Measurements from ENCODE around the gene NLRC5. TPM values are rescaled to one million over a fixed set of nuclear protein-coding genes. Genes with fewer than 3 reads are reported as not detected.

NLRC5 gene
- total RNA-seq, 1 experiment from 2014 or later: 2.4 TPM

DNA sequence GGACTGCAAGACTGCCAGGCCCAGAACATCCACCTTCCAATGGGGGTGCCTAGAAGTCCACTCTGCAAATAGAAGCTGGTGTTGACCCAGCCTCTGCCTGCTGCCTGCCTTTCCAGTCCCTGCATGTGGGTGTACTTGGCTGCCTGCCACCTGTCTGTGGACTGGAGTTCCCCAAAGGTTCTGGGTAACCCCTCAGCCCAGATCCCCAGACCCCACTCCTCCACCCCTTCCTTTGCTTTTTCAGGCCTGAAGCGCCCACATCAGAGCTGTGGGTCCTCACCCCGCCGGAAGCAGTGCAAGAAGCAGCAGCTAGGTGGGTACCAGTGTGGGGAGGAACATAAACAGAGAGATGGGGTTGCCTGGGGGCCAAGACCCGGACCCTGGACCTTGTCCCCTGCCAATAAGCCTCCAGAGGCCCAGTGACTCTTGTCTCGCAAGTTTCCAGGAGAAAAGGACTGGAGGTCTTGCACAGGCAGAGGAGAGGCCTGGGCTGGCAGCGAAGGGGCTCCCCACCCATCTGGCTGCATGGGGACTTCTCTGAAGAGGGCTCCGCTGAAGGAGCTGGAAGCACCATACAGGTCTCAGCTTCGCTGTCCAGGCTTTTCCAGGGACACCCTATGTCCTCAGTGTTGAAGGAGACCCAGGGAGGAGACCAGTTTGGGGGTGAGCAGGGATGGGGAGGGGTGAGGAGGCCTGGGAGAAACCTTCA is 34.3 kb downstream of the NLRC5 start:
- Histone ChIP-seq H2BK12ac (ENCODE audit: insufficient read length, low read depth, low read length) (no peak overlapping the region), H3K4me1 (ENCODE audit: insufficient read depth, low read length) (no peaks in the 10 kb centered on the region), H3K23ac (ENCODE audit: insufficient read length, low read depth, low read length) (no peak overlapping the region), H2AK5ac (ENCODE audit: insufficient read length, low read length) (no peak overlapping the region), H3T11ph (ENCODE audit: low read length) (no peak overlapping the region), H3K14ac (ENCODE audit: insufficient read depth, low read length) (no peak overlapping the region; the same call in 1 of the 2 replicates), H4K8ac (replicated peaks; ENCODE audit: insufficient read length, low read depth, low read length) (no peak overlapping the region), H4K20me1 (ENCODE audit: control insufficient read depth, insufficient read depth, insufficient read length) (no peaks in the 10 kb centered on the region), H3K56ac (ENCODE audit: insufficient read length, low read depth, low read length) (no peak overlapping the region), H2AFZ (ENCODE audit: low read length) (no peak overlapping the region), H4K91ac (ENCODE audit: insufficient read length, low read depth, low read length) (no peak overlapping the region), H4K5ac (ENCODE audit: insufficient read length, low read depth, low read length) (no peak overlapping the region), H3K4me2 (ENCODE audit: insufficient read depth, insufficient read length, low read length) (no peak overlapping the region), H2BK120ac (ENCODE audit: low read depth, low read length, poor library complexity, severe bottlenecking) (no peak overlapping the region), H2BK5ac (ENCODE audit: insufficient read length, low read length) (no peak overlapping the region), H2BK20ac (ENCODE audit: low read depth, low read length, poor library complexity, severe bottlenecking) (no peak overlapping the region), H2BK15ac (ENCODE audit: low read depth, low read length) (no peak overlapping the region), H3K27me3 (ENCODE audit: insufficient read depth, low read length) (no peaks in the 10 kb centered on the region), H3K79me2 (ENCODE audit: insufficient read depth, low read length) (no peaks in the 10 kb centered on the region), H3K9ac (ENCODE audit: extremely low read depth, insufficient read length, low read length) (no peak overlapping the region), H3K9me3 (ENCODE audit: control insufficient read depth, low read depth, low read length) (no peaks in the 10 kb centered on the region), H3K79me1 (ENCODE audit: insufficient read depth, low read depth, low read length, poor library complexity, severe bottlenecking) (no peaks in the 10 kb centered on the region), H3K27ac (ENCODE audit: insufficient read length, low read depth, low read length) (no peak overlapping the region), H3K4ac (ENCODE audit: low read depth, low read length) (no peak overlapping the region), H3K18ac (ENCODE audit: insufficient read length, low read depth, low read length) (no peak overlapping the region), H3K23me2 (ENCODE audit: insufficient read length, low read depth, low read length, poor library complexity, severe bottlenecking) (no peaks in the 10 kb centered on the region)
- H3K4me3 Mint-ChIP-seq: no peak overlapping the region
- no peaks in the 10 kb centered on the region; the same call in none of the 2 replicates for H3K27me3 Mint-ChIP-seq (ENCODE audit: low read depth)
- H3K36me3 Mint-ChIP-seq (ENCODE audit: insufficient read depth in 1 of 3, low read depth in 3 of 3): no peaks in the 10 kb centered on the region
- WGBS (ENCODE audit: extremely low coverage, insufficient read length, low lambda C conversion rate): no CpG with 5 or more reads among the region's 8 CpGs
- H3K9me3 Mint-ChIP-seq: no peaks in the 10 kb centered on the region
- H3K4me1 Mint-ChIP-seq: peaks cover 6 to 10% of the 10 kb centered on the region in 2 experiments; a peak in 3 of 4 replicates
- no peak for DNase-seq
- no peak overlapping the region for H3K27ac Mint-ChIP-seq
- TF ChIP-seq, protein P1, sequence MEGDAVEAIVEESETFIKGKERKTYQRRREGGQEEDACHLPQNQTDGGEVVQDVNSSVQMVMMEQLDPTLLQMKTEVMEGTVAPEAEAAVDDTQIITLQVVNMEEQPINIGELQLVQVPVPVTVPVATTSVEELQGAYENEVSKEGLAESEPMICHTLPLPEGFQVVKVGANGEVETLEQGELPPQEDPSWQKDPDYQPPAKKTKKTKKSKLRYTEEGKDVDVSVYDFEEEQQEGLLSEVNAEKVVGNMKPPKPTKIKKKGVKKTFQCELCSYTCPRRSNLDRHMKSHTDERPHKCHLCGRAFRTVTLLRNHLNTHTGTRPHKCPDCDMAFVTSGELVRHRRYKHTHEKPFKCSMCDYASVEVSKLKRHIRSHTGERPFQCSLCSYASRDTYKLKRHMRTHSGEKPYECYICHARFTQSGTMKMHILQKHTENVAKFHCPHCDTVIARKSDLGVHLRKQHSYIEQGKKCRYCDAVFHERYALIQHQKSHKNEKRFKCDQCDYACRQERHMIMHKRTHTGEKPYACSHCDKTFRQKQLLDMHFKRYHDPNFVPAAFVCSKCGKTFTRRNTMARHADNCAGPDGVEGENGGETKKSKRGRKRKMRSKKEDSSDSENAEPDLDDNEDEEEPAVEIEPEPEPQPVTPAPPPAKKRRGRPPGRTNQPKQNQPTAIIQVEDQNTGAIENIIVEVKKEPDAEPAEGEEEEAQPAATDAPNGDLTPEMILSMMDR (conservative IDR thresholded peaks at IDR 0.05): no peak

Data from H9 (cell line).